GM21526 (cell line): Measurements from ENCODE around the gene ASAP3.

Experiments used
- ATAC-seq: cut with Tn5 transposase; IDR thresholded peaks from one replicate; pipeline ENCODE4 v1.9.1; 2021; ENCODE audit warnings: moderate library complexity; ENCODE audit not compliant: unreplicated experiment, low FRiP score

Gene ASAP3

GRCh38 chr1:23483321-23484252, at the start of gene ASAP3:
TSS of gene ASAP3 (minus strand) at chr1:23484179. CDS start at chr1:23484133, 46 bp downstream.
- ATAC-seq = no peak

- ATAC-seq = no peak
Measured at GRCh38 chr1:23533246-23534023, 49.5 kb upstream of the ASAP3 start.

- no peak for ATAC-seq
Measured at GRCh38 chr1:23531562-23532094, 47.6 kb upstream of the ASAP3 start.

GRCh38 chr1:23530747-23531561, 47.0 kb upstream of the ASAP3 start, which contains the start of gene E2F2:
TSS of gene E2F2 (minus strand) at chr1:23531233. CDS start at chr1:23530793, 440 bp downstream.
- ATAC-seq = peak; percentile 45

- ATAC-seq = no peak
Measured at GRCh38 chr1:23530087-23530746, 46.2 kb upstream of the ASAP3 start.

GRCh38 chr1:23529146-23530086, 45.4 kb upstream of the ASAP3 start:
- ATAC-seq = no peak

- ATAC-seq = no peak
Measured at GRCh38 chr1:23528250-23528978, 44.4 kb upstream of the ASAP3 start.

- no peak for ATAC-seq
Measured at GRCh38 chr1:23527900-23528249, 43.9 kb upstream of the ASAP3 start.

GRCh38 chr1:23527366-23527765, 43.4 kb upstream of the ASAP3 start:
- no peak for ATAC-seq

GRCh38 chr1:23526329-23527041, 42.5 kb upstream of the ASAP3 start:
- no peak for ATAC-seq

GRCh38 chr1:23525558-23526250, 41.7 kb upstream of the ASAP3 start:
- ATAC-seq = no peak

- ATAC-seq = no peak
Measured at GRCh38 chr1:23524716-23525401, 40.9 kb upstream of the ASAP3 start.

GRCh38 chr1:23524163-23524562, 40.2 kb upstream of the ASAP3 start:
- no peak for ATAC-seq

GRCh38 chr1:23522244-23522982, 38.4 kb upstream of the ASAP3 start:
- no peak for ATAC-seq

GRCh38 chr1:23521588-23521987, 37.6 kb upstream of the ASAP3 start:
- no peak for ATAC-seq

GRCh38 chr1:23517581-23517980, 33.6 kb upstream of the ASAP3 start:
- no peak for ATAC-seq
